ENCODE results near the gene EEIG1. TPM values are rescaled to one million over a fixed set of nuclear protein-coding genes. Genes with fewer than 3 reads are reported as not detected.
A peak's percentile ranks its signal among the peaks of the same experiment; 100 is the strongest.

The EEIG1 gene
- polyA plus RNA-seq, 1 donor (not counting 4 experiments of a cell fraction or from before 2014, with no cell fraction given), result 3.7 TPM

- Histone ChIP-seq H3K27me3 (ENCODE audit: control insufficient read depth, extremely low read depth, insufficient read depth, low read length) (no peaks in the 10 kb centered on the region), H3K4me3 (ENCODE audit: control insufficient read depth in 2 of 3, extremely low read depth in 1 of 3, insufficient read depth in 2 of 3, low read depth in 1 of 3, low read length in 3 of 3) (no peak overlapping the region), H3K4me2 (ENCODE audit: control insufficient read depth, extremely low read depth, insufficient read depth, low read depth, low read length) (no peak overlapping the region), H3K9me1 (ENCODE audit: control insufficient read depth, extremely low read depth, insufficient read depth, low read length) (no peaks in the 10 kb centered on the region), H2AFZ (ENCODE audit: control insufficient read depth, low read length) (peak overlapping the region; percentile 12), H3K27ac (ENCODE audit: control insufficient read depth, insufficient read depth, low read length) (no peak overlapping the region), H3K9ac (ENCODE audit: control insufficient read depth, extremely low read depth, insufficient read depth, low read length) (no peak overlapping the region), H3K9me3 (ENCODE audit: control insufficient read depth, low read depth, low read length) (no peaks in the 10 kb centered on the region), H3K79me2 (ENCODE audit: control insufficient read depth, insufficient read depth, low read length) (no peaks in the 10 kb centered on the region), H4K20me1 (ENCODE audit: control insufficient read depth, extremely low read depth, insufficient read depth, low read length) (no peaks in the 10 kb centered on the region), H3K4me1 (ENCODE audit: control insufficient read depth, extremely low read depth, insufficient read depth, low read length) (peaks cover 2% of the 10 kb centered on the region), H3K36me3 (ENCODE audit: control insufficient read depth in 2 of 2, extremely low read depth in 1 of 2, insufficient read depth in 2 of 2, low read length in 2 of 2) (no peaks in the 10 kb centered on the region)
- DNase-seq (ENCODE audit: low read depth, low spot score) (no peak), FAIRE-seq (no peak)
- dilution Hi-C loops (cut with MboI; ENCODE audit: extremely low pct_ligation_motif_present, low sequenced_read_pairs), result no loop called here
- TF ChIP-seq, protein P1, sequence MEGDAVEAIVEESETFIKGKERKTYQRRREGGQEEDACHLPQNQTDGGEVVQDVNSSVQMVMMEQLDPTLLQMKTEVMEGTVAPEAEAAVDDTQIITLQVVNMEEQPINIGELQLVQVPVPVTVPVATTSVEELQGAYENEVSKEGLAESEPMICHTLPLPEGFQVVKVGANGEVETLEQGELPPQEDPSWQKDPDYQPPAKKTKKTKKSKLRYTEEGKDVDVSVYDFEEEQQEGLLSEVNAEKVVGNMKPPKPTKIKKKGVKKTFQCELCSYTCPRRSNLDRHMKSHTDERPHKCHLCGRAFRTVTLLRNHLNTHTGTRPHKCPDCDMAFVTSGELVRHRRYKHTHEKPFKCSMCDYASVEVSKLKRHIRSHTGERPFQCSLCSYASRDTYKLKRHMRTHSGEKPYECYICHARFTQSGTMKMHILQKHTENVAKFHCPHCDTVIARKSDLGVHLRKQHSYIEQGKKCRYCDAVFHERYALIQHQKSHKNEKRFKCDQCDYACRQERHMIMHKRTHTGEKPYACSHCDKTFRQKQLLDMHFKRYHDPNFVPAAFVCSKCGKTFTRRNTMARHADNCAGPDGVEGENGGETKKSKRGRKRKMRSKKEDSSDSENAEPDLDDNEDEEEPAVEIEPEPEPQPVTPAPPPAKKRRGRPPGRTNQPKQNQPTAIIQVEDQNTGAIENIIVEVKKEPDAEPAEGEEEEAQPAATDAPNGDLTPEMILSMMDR (optimal IDR thresholded peaks at IDR 0.05 in 1 of 3, IDR thresholded peaks at IDR 0.05 in 1 of 3, conservative IDR thresholded peaks at IDR 0.05 in 1 of 3; ENCODE audit: extremely low read depth in 1 of 3, insufficient read depth in 2 of 3, low read length in 3 of 3), result no peak
- TF ChIP-seq EZH2 (IDR thresholded peaks at IDR 0.05; ENCODE audit: low read length), result no peak
These were observed 21.1 kb upstream of the EEIG1 start for GRCh38 chr9:128001779-128002298.

- Histone ChIP-seq H3K36me3 (ENCODE audit: control insufficient read depth in 2 of 2, extremely low read depth in 1 of 2, insufficient read depth in 2 of 2, low read length in 2 of 2) (no peaks in the 10 kb centered on the region), H3K27ac (ENCODE audit: control insufficient read depth, insufficient read depth, low read length) (no peak overlapping the region), H3K4me3 (ENCODE audit: control insufficient read depth in 2 of 3, extremely low read depth in 1 of 3, insufficient read depth in 2 of 3, low read depth in 1 of 3, low read length in 3 of 3) (no peak overlapping the region), H3K9ac (ENCODE audit: control insufficient read depth, extremely low read depth, insufficient read depth, low read length) (no peak overlapping the region), H3K4me2 (ENCODE audit: control insufficient read depth, extremely low read depth, insufficient read depth, low read depth, low read length) (no peak overlapping the region), H2AFZ (ENCODE audit: control insufficient read depth, low read length) (no peak overlapping the region), H3K9me1 (ENCODE audit: control insufficient read depth, extremely low read depth, insufficient read depth, low read length) (no peaks in the 10 kb centered on the region), H3K9me3 (ENCODE audit: control insufficient read depth, low read depth, low read length) (no peaks in the 10 kb centered on the region), H4K20me1 (ENCODE audit: control insufficient read depth, extremely low read depth, insufficient read depth, low read length) (no peaks in the 10 kb centered on the region), H3K79me2 (ENCODE audit: control insufficient read depth, insufficient read depth, low read length) (no peaks in the 10 kb centered on the region), H3K4me1 (ENCODE audit: control insufficient read depth, extremely low read depth, insufficient read depth, low read length) (no peaks in the 10 kb centered on the region), H3K27me3 (ENCODE audit: control insufficient read depth, extremely low read depth, insufficient read depth, low read length) (no peaks in the 10 kb centered on the region)
- FAIRE-seq, result no peak
- DNase-seq (ENCODE audit: low read depth, low spot score), result no peak
- dilution Hi-C loops (cut with MboI; ENCODE audit: extremely low pct_ligation_motif_present, low sequenced_read_pairs), result no loop called here
- TF ChIP-seq, protein P1 (optimal IDR thresholded peaks at IDR 0.05 in 1 of 3, IDR thresholded peaks at IDR 0.05 in 1 of 3, conservative IDR thresholded peaks at IDR 0.05 in 1 of 3; ENCODE audit: extremely low read depth in 1 of 3, insufficient read depth in 2 of 3, low read length in 3 of 3), result no peak
- TF ChIP-seq EZH2 (IDR thresholded peaks at IDR 0.05; ENCODE audit: low read length), result no peak
These were observed 20.5 kb upstream of the EEIG1 start for GRCh38 chr9:128001151-128001778.
